Hematopoietic multipotent progenitor cell treated with erythropoietin and hydrocortisone succinate and interleukin-3 and kit ligand, for 4 days (in vitro differentiated cells): ENCODE measurements around the gene SERPINA4.
"Not testable (repeated sequence)": the region's sequence is repeated elsewhere in the genome, so short reads cannot be mapped to it uniquely, and the experiment has no call there.

Experiments
- DNase-seq: peaks from one replicate; pipeline ENCODE4 v3.0.0-alpha.2; 2015

Gene SERPINA4

GRCh38 chr14:94593749-94594431 is 32.6 kb downstream of the SERPINA4 start:
- no peak for DNase-seq

DNA sequence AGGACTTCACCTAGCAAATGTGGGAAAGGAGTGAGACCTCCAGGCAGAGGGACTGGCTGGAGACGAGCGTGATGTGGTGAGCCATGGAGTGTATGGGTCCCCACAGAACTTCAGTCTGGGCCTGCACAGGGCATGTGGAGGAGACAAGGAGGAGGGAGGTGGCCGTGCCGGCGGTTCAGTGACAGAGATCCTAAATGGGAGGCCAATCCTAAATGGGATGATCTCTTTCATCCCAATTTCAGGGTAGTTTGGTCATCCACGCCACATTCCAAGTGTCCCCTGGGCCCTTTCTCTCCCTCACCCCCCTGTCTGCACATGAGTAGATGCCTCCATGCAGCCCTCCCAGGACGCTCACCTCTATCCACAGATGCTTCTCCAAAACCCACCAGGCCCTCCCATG is 33.2 kb downstream of the SERPINA4 start:
- no peak for DNase-seq

DNA sequence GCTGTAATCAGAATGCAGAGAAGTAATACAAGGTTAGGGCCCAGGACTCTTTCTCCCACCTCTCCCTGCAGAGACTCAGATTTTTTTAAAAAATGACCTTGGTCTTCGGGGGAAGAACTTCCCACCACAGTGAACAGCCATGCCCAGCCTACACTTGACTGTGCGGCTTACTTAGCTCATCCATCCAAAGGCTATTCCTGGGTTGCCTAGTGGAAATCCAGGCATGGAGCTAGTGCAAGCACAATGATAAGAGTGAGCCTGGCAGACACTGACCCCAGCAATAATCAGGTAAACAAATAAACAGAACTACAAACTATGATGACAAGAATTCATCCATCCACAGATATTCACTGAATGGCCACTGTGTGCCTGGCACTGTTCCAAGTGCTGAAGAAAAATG is 34.7 kb downstream of the SERPINA4 start:
- DNase-seq: no peak

DNA sequence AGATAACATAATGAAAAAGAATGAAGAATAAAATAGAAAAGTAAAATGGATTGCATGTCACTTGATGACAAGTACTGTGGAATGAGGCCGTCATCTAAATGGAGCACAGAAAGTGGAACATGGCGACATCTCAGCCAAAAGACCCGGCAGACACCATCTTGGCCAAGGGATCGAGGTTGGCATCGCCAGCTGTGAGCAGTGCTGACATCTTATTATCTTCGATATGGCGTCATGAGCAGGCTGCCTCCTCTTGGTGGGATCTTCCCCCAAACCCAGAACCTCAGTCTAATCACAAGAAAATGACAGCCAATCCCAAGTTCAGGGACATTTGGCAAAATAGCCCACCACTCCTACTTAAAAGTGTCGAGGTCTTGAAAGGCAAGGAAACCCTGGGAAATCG is 35.1 kb downstream of the SERPINA4 start:
- DNase-seq: no peak

DNA sequence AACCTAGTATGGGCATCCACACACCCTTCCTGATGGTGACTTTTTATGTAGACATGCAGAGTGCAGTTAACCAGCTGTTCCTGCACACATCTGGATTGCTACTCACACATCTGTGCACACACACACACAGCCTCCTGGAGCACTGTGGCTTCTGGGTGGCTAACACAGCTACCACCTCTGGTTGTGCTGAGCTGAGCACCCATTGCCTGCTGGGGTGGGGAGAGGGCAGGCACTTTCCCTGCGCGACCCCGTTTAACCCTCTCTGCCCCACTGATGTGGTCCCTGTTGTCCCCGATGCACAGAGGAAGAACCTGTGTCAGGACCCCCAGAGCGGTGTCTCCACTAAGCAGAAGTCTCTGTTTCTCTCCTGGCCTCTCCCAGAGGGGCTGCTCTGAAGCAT is 36.5 kb downstream of the SERPINA4 start:
- no peak for DNase-seq

DNA sequence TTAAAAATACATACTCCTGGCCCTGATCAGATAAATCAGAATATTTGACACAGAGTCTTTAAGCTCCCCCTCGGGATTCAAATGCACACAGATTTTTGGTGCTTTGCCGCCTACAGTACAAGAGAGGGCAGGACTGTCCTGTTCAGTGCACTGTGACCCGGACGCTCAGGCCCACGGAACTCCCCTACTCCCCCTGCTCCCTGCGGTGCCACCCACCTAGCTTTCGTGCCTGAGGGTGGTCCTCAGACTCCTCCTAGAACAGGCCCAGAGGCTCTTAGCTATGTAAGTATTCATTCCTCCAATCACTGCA is 37.2 kb downstream of the SERPINA4 start:
- DNase-seq: no peak

- no peak for DNase-seq
Observed at GRCh38 chr14:94598816-94599655, 37.8 kb downstream of the SERPINA4 start.

DNA sequence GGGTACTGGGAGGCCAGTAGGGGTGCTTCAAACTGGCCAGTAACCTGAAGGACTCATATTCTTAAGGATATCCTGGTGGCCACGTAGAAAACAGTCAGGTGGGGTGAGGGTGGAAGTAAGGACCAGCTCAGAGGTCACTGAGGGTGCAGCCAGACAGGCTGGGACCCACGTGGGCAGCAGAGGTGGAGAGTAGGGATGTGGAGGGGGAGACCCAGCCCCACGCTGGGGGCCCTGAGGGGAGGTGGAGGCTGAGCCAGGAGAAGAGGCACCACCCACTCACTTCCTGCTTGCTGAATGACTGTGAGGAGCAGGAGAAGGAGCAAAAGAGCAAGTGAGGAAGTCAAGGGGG is 38.4 kb downstream of the SERPINA4 start:
- DNase-seq: no peak

- DNase-seq: no peak
Observed at GRCh38 chr14:94600148-94600545, 38.9 kb downstream of the SERPINA4 start.

GRCh38 chr14:94601884-94602391 is 40.7 kb downstream of the SERPINA4 start:
- peak; percentile 5 for DNase-seq

- DNase-seq: no peak
Observed at GRCh38 chr14:94602722-94603121, 41.5 kb downstream of the SERPINA4 start.

GRCh38 chr14:94605361-94605760 is 44.1 kb downstream of the SERPINA4 start:
- no peak for DNase-seq

GRCh38 chr14:94608966-94609365 is 47.7 kb downstream of the SERPINA4 start:
- DNase-seq: not testable (repeated sequence)

- no peak for DNase-seq
Observed at GRCh38 chr14:94611179-94611578, 49.9 kb downstream of the SERPINA4 start.

- no peak for DNase-seq
Observed at GRCh38 chr14:94612174-94612573, 50.9 kb downstream of the SERPINA4 start, which contains the start of gene SERPINA3. Gene SERPINA3, plus strand, starts transcription at chr14:94612391. Its CDS starts 2,051 bp downstream, at chr14:94614442.

- DNase-seq: no peak
Observed at GRCh38 chr14:94612580-94613554, 51.6 kb downstream of the SERPINA4 start.

GRCh38 chr14:94613720-94614644 is 52.7 kb downstream of the SERPINA4 start:
- DNase-seq: no peak

- DNase-seq: no peak
Observed at GRCh38 chr14:94614802-94615201, 53.6 kb downstream of the SERPINA4 start.

DNA sequence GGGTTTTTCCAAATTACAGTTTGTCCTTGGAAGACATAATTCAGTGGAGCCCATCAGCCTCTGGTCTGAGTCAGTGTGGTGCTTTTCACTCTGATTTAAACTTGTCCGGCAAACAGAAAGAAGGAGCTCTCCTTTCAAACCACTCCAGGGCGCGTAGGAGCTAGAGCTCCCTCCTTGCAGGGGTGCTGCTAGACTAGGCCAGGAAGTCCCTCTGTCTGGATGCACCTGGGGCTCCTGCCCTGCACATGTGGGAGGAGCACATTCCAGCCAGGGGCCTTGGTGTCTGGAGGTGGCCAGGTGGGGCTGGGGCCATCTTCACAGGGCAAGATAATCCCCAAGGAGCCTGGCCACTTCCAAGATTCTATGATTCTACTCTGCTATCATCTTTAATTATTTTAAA is 54.0 kb downstream of the SERPINA4 start:
- DNase-seq: no peak

- DNase-seq: no peak
Observed at GRCh38 chr14:94615823-94616570, 54.8 kb downstream of the SERPINA4 start.

GRCh38 chr14:94617366-94617941 is 56.2 kb downstream of the SERPINA4 start:
- DNase-seq: no peak
